Mesenchymal stem cell (in vitro differentiated cells and primary cell): ENCODE measurements around the gene FEM1B.

Source experiments
- DNase-seq: peaks from one replicate; pipeline ENCODE4 v3.0.0-alpha.2; 2013
- H2AFZ ChIP-seq: one replicate; pipeline ENCODE4 v1.6.1; 2013; ENCODE audit warnings: low read depth, mild to moderate bottlenecking, control low read depth, inconsistent platforms, low read length, moderate library complexity
- H2AK5ac ChIP-seq: 2 replicates; pipeline ENCODE4 v1.6.1; 2013; ENCODE audit warnings: low read length, moderate library complexity, mild to moderate bottlenecking, inconsistent platforms; ENCODE audit not compliant: severe bottlenecking
- H2BK120ac ChIP-seq: one replicate; pipeline ENCODE4 v1.6.1; 2013; ENCODE audit warnings: low read depth, mild to moderate bottlenecking, inconsistent platforms, low read length, moderate library complexity
- H2BK12ac ChIP-seq, 2 experiments: one replicate each; pipeline ENCODE4 v1.6.1; 2013; ENCODE audit warnings: inconsistent platforms in 2 of 2, low read length in 2 of 2, mild to moderate bottlenecking in 2 of 2, moderate library complexity in 2 of 2, control low read depth in 1 of 2
- H2BK15ac ChIP-seq: one replicate; pipeline ENCODE4 v1.6.1; 2013; ENCODE audit warnings: mild to moderate bottlenecking, low read depth, inconsistent platforms; ENCODE audit not compliant: poor library complexity, severe bottlenecking
- H2BK5ac ChIP-seq: 2 replicates; pipeline ENCODE4 v1.6.1; 2013; ENCODE audit warnings: low read depth, mild to moderate bottlenecking, low read length, control low read depth, inconsistent platforms; ENCODE audit not compliant: poor library complexity, severe bottlenecking
- H3K14ac ChIP-seq, 2 experiments: one replicate each; pipeline ENCODE4 v1.6.1; 2013; ENCODE audit warnings: inconsistent platforms in 2 of 2, low read length in 2 of 2, control low read depth in 1 of 2, mild to moderate bottlenecking in 1 of 2, moderate library complexity in 1 of 2
- H3K18ac ChIP-seq, 2 experiments: one replicate each; pipeline ENCODE4 v1.6.1; 2013; ENCODE audit warnings: inconsistent platforms in 2 of 2, low read length in 2 of 2, control low read depth in 1 of 2, low read depth in 1 of 2, mild to moderate bottlenecking in 1 of 2
- H3K23ac ChIP-seq, 2 experiments: one replicate each; pipeline ENCODE4 v1.6.1; 2013; ENCODE audit warnings: inconsistent platforms in 2 of 2, low read length in 2 of 2, mild to moderate bottlenecking in 2 of 2, moderate library complexity in 2 of 2, control low read depth in 1 of 2
- H3K27ac ChIP-seq: 2 replicates; pipeline ENCODE4 v1.5.1; 2013; ENCODE audit warnings: mild to moderate bottlenecking, moderate library complexity, low read length, control low read depth, inconsistent platforms; ENCODE audit not compliant: poor library complexity, severe bottlenecking
- H3K27me3 ChIP-seq, 2 experiments: 2 replicates each; pipeline versions ENCODE4 v1.6.1 to v1.7.0; 2013; ENCODE audit warnings: low read length in 2 of 2, mild to moderate bottlenecking in 2 of 2, moderate library complexity in 2 of 2, control low read depth in 1 of 2, inconsistent platforms in 1 of 2; ENCODE audit not compliant: control insufficient read depth in 1 of 2, insufficient read depth in 1 of 2
- H3K36me3 ChIP-seq, 2 experiments: 2 replicates each; pipeline versions ENCODE4 v1.6.1 to v1.7.0; 2013; ENCODE audit warnings: low read length in 2 of 2, control low read depth in 1 of 2, inconsistent platforms in 1 of 2, low read depth in 1 of 2, mild to moderate bottlenecking in 1 of 2; ENCODE audit not compliant: insufficient read depth in 2 of 2, control insufficient read depth in 1 of 2
- H3K4ac ChIP-seq, 2 experiments: one replicate each; pipeline ENCODE4 v1.6.1; 2013; ENCODE audit warnings: inconsistent platforms in 2 of 2, low read length in 2 of 2, mild to moderate bottlenecking in 2 of 2, moderate library complexity in 2 of 2, control low read depth in 1 of 2, low read depth in 1 of 2
- H3K4me1 ChIP-seq: 2 replicates; pipeline ENCODE4 v1.6.1; 2013; ENCODE audit warnings: low read depth, low read length, control low read depth; ENCODE audit not compliant: control insufficient read depth, insufficient read depth
- H3K4me2 ChIP-seq: 2 replicates; pipeline ENCODE4 v1.6.1; 2013; ENCODE audit warnings: low read length, mild to moderate bottlenecking, inconsistent platforms; ENCODE audit not compliant: poor library complexity, severe bottlenecking
- H3K4me3 ChIP-seq, 2 experiments: 2 replicates each; pipeline versions ENCODE4 v1.5.1 to v1.7.0; 2013; ENCODE audit warnings: low read length in 2 of 2, mild to moderate bottlenecking in 2 of 2, control low read depth in 1 of 2, low read depth in 1 of 2; ENCODE audit not compliant: insufficient read depth in 1 of 2
- H3K79me1 ChIP-seq: replicated peaks from 2 replicates; pipeline ENCODE4 v1.6.1; 2013; ENCODE audit warnings: mild to moderate bottlenecking, control low read depth, low read length, inconsistent platforms; ENCODE audit not compliant: poor library complexity, severe bottlenecking
- H3K9ac ChIP-seq: 2 replicates; pipeline ENCODE4 v1.7.0; 2013; ENCODE audit warnings: mild to moderate bottlenecking, low read length, moderate library complexity
- H3K9me3 ChIP-seq: 2 replicates; pipeline ENCODE4 v1.7.0; 2013; ENCODE audit warnings: mild to moderate bottlenecking, low read length; ENCODE audit not compliant: control insufficient read depth
- H4K8ac ChIP-seq: one replicate; pipeline ENCODE4 v1.6.1; 2013; ENCODE audit warnings: inconsistent platforms, mild to moderate bottlenecking, low read length, moderate library complexity
- H4K91ac ChIP-seq: one replicate; pipeline ENCODE4 v1.6.1; 2013; ENCODE audit warnings: mild to moderate bottlenecking, low read length, inconsistent platforms
- WGBS: methylation state at CpG from one replicate; pipeline ENCODE4 v1.1.7; 2013; ENCODE audit warnings: mixed read lengths; 5-methylcytosine and 5-hydroxymethylcytosine counted together

The FEM1B gene

DNA sequence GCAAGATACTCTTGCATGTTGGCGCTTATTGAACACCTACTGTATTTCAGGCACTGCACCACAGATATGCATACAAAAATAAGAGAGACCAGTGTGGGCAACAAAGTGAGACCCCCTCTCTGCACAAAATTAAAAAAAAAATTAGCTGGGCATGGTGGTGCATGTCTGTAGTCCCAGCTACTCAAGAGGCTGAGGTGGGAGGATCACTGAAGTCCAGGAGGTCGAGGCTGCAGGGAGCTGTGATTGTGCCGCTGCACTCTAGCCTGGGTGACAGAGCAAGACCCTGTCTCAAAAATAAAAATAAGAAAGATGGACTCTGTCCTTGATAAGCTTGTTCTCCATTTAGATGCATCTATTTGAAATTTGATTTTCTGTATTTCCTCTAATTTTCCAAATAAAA, 20.8 kb downstream of the FEM1B start:
- H3K36me3 ChIP-seq, result peaks cover 33 to 46% of the 10 kb centered on the region in 2 experiments
- H3K4me2 ChIP-seq, result no peak overlapping the region
- no peaks in the 10 kb centered on the region for H3K9me3 ChIP-seq
- no peak overlapping the region for H2BK15ac ChIP-seq
- no peak overlapping the region for H3K27ac ChIP-seq
- no peak overlapping the region for H3K18ac ChIP-seq
- H3K27me3 ChIP-seq, result no peaks in the 10 kb centered on the region
- H3K9ac ChIP-seq, result peak overlapping the region; percentile 66
- H4K8ac ChIP-seq, result no peak overlapping the region
- no peak overlapping the region for H3K4ac ChIP-seq
- no peak overlapping the region for H2AFZ ChIP-seq
- no peak overlapping the region for H2BK12ac ChIP-seq
- H3K4me3 ChIP-seq, result no peak overlapping the region
- peaks cover 12% of the 10 kb centered on the region for H3K79me1 ChIP-seq
- H2AK5ac ChIP-seq, result no peak overlapping the region
- peaks cover 6% of the 10 kb centered on the region for H3K4me1 ChIP-seq
- no peak overlapping the region for H2BK5ac ChIP-seq
- H2BK120ac ChIP-seq, result no peak overlapping the region
- H4K91ac ChIP-seq, result no peak overlapping the region
- H3K14ac ChIP-seq, result no peak overlapping the region
- 94% methylated on average over 3 of the region's 3 CpGs for WGBS
- DNase-seq, result no peak
- H3K23ac ChIP-seq, result no peak overlapping the region

DNA sequence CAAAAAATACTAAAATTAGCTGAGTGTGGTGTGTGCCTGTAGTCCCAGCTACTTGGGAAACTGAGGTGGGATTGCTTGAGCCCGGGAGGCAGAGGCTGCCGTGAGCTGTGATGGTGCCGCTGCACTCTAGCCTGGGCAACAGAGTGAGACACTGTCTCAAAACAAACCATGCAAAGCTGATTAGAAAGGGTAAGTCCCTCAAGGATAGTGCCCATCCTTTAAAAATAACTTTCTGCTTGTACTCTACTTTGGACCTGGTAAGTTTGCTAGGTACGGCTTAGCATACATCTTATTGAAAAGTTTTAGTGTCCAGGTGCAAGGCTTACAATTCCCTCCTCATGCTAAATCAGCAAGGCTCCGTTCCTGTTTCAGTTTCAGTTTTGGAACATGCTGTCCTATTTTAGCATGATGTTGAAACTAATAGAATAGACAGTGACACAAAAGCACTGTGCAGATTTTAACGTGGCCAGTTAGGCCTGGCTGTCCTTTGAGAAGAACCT, 21.4 kb downstream of the FEM1B start:
- no peak overlapping the region for H3K18ac ChIP-seq
- H2AK5ac ChIP-seq, result no peak overlapping the region
- no peak overlapping the region for H3K4ac ChIP-seq
- peaks cover 8% of the 10 kb centered on the region for H3K4me1 ChIP-seq
- no peak overlapping the region for H2AFZ ChIP-seq
- H3K27me3 ChIP-seq, result no peaks in the 10 kb centered on the region
- H2BK5ac ChIP-seq, result no peak overlapping the region
- H3K4me3 ChIP-seq, result peak overlapping the region in 1 of 2 experiments; percentile 73
- no peak overlapping the region for H3K27ac ChIP-seq
- no peak overlapping the region for H2BK15ac ChIP-seq
- no peak overlapping the region for H3K4me2 ChIP-seq
- no peaks in the 10 kb centered on the region for H3K9me3 ChIP-seq
- H4K91ac ChIP-seq, result no peak overlapping the region
- peak overlapping the region; percentile 66 for H3K9ac ChIP-seq
- H2BK120ac ChIP-seq, result no peak overlapping the region
- 90% methylated on average over 6 of the region's 6 CpGs for WGBS
- H2BK12ac ChIP-seq, result no peak overlapping the region
- no peak overlapping the region for H4K8ac ChIP-seq
- H3K79me1 ChIP-seq, result peaks cover 12% of the 10 kb centered on the region
- H3K36me3 ChIP-seq, result peaks cover 39 to 40% of the 10 kb centered on the region in 2 experiments
- no peak overlapping the region for H3K14ac ChIP-seq
- DNase-seq, result peak; percentile 61
- H3K23ac ChIP-seq, result no peak overlapping the region

DNA sequence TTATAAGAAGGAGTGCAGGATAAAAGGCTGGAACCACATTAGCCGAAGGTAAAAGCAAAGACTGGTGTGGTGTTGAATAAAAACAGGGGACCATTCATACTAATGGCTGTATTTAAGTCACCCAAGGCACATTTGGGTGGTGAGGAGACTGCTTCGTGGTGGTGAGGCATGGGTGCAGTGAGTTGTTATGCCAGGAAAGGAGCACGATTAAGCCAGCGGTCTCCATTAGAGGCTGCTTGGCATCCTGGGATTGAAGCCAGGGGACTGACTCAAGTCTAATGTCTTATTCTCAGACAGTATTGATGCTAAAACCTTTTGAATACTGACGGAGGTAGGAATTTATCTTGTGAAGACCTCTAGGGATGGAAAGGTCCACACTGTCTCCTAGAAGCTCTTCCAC, 21.9 kb downstream of the FEM1B start:
- Histone ChIP-seq H2BK15ac (no peak overlapping the region), H3K18ac (no peak overlapping the region), H2BK120ac (no peak overlapping the region), H3K9ac (peak overlapping the region; percentile 66), H3K27me3 (no peaks in the 10 kb centered on the region), H3K4me1 (peaks cover 10% of the 10 kb centered on the region), H3K4ac (no peak overlapping the region), H3K36me3 (peaks cover 37 to 43% of the 10 kb centered on the region in 2 experiments), H2BK5ac (no peak overlapping the region), H4K91ac (no peak overlapping the region), H3K27ac (no peak overlapping the region), H2AK5ac (no peak overlapping the region), H2AFZ (no peak overlapping the region), H2BK12ac (no peak overlapping the region), H3K14ac (no peak overlapping the region), H3K79me1 (peaks cover 10% of the 10 kb centered on the region), H3K23ac (no peak overlapping the region), H3K4me2 (no peak overlapping the region), H3K4me3 (peak overlapping the region in 1 of 2 experiments; percentile 73), H3K9me3 (no peaks in the 10 kb centered on the region), H4K8ac (no peak overlapping the region)
- no peak for DNase-seq
- WGBS, result 87% methylated on average over 5 of the region's 5 CpGs

DNA sequence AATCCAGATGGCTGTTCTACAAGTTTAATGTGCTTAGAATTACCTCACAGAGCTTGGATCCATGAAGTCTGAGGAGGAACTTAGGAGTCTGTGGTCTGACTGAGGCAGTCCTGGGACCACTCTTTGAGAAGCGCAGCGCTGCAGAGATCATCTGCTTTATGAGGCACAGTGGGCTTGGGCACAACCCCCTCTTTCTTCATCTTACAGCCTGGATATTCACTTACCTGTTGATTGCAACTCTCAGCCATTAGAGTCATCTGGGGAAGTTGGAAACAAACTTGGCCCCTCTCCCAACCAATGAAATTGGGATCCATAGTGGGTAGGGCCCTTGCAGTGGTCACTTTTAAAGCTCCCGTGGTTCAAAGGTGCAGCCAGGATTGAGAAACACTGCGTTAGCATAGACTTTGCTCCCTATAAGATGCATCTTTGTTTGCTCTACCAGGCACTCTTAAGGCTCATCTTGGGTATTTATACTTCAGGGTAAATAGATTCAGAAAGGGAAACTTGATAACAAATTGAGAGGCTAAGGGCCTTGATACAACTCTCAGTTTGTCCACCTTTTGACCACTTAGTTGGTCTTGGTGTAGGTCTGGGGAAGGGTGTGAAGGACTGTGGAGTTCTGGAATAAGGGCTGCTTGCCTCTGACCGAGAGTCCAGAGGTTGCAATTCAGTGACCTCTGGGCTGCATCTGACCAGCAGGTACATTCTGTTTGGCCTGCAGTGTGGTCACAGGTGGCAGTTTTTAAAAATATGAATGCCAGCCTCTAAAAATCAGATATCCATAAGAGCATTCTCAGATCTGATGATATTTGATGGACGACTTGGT, 22.8 kb downstream of the FEM1B start:
- Histone ChIP-seq H2AK5ac (no peak overlapping the region), H3K79me1 (peaks cover 13% of the 10 kb centered on the region), H3K4ac (no peak overlapping the region), H2BK120ac (no peak overlapping the region), H3K9ac (no peak overlapping the region), H3K4me3 (no peak overlapping the region), H3K27me3 (no peaks in the 10 kb centered on the region), H2BK5ac (no peak overlapping the region), H2BK15ac (no peak overlapping the region), H3K36me3 (peaks cover 31 to 52% of the 10 kb centered on the region in 2 experiments), H4K8ac (no peak overlapping the region), H3K9me3 (no peaks in the 10 kb centered on the region), H3K27ac (no peak overlapping the region), H3K4me2 (no peak overlapping the region), H3K18ac (no peak overlapping the region), H4K91ac (no peak overlapping the region), H2BK12ac (no peak overlapping the region), H3K23ac (no peak overlapping the region), H3K4me1 (peaks cover 12% of the 10 kb centered on the region), H2AFZ (no peak overlapping the region), H3K14ac (no peak overlapping the region)
- WGBS, result 96% methylated on average over 6 of the region's 6 CpGs
- no peak for DNase-seq
